H9 (cell line): ENCODE results near the gene UPF3A. TPM values are rescaled to one million over a fixed set of nuclear protein-coding genes. Genes with fewer than 3 reads are reported as not detected.

Experiments
- DNase-seq: peaks from one replicate; pipeline ENCODE4 v3.0.0-alpha.2; 2017
- H2AFZ ChIP-seq: one replicate; pipeline ENCODE4 v1.6.1; 2013; ENCODE audit warnings: mild to moderate bottlenecking, low read length, control low read depth, moderate library complexity
- H2AK5ac ChIP-seq: 2 replicates; pipeline ENCODE4 v1.6.1; 2013; ENCODE audit warnings: low read length, control low read depth, mixed read lengths; ENCODE audit not compliant: insufficient read length
- H2BK120ac ChIP-seq: one replicate; pipeline ENCODE4 v1.6.1; 2013; ENCODE audit warnings: low read depth, mild to moderate bottlenecking, low read length, control low read depth, inconsistent platforms; ENCODE audit not compliant: poor library complexity, severe bottlenecking
- H2BK12ac ChIP-seq: 2 replicates; pipeline ENCODE4 v1.6.1; 2013; ENCODE audit warnings: low read length, control low read depth, mixed read lengths, low read depth; ENCODE audit not compliant: insufficient read length
- H2BK15ac ChIP-seq: 2 replicates; pipeline ENCODE4 v1.6.1; 2013; ENCODE audit warnings: low read depth, low read length, control low read depth
- H2BK20ac ChIP-seq: one replicate; pipeline ENCODE4 v1.6.1; 2013; ENCODE audit warnings: low read depth, mild to moderate bottlenecking, low read length, control low read depth, inconsistent platforms; ENCODE audit not compliant: poor library complexity, severe bottlenecking
- H2BK5ac ChIP-seq: 2 replicates; pipeline ENCODE4 v1.6.1; 2013; ENCODE audit warnings: low read length, control low read depth, mixed read lengths; ENCODE audit not compliant: insufficient read length
- H3K14ac ChIP-seq: 2 replicates; pipeline ENCODE4 v1.6.1; 2013; ENCODE audit warnings: low read length, control low read depth; ENCODE audit not compliant: insufficient read depth
- H3K18ac ChIP-seq: 2 replicates; pipeline ENCODE4 v1.6.1; 2013; ENCODE audit warnings: low read depth, mild to moderate bottlenecking, mixed read lengths, low read length, control low read depth; ENCODE audit not compliant: insufficient read length
- H3K23ac ChIP-seq: 2 replicates; pipeline ENCODE4 v1.6.1; 2013; ENCODE audit warnings: low read length, control low read depth, mixed read lengths, low read depth; ENCODE audit not compliant: insufficient read length
- H3K23me2 ChIP-seq: 2 replicates; pipeline ENCODE4 v1.6.1; 2013; ENCODE audit warnings: low read depth, mild to moderate bottlenecking, mixed read lengths, low read length, control low read depth; ENCODE audit not compliant: insufficient read length, poor library complexity, severe bottlenecking
- H3K27ac ChIP-seq: 2 replicates; pipeline ENCODE4 v1.5.1; 2013; ENCODE audit warnings: low read length, control low read depth, mixed read lengths, low read depth; ENCODE audit not compliant: insufficient read length
- H3K27me3 ChIP-seq: 2 replicates; pipeline ENCODE4 v1.6.1; 2013; ENCODE audit warnings: low read length, control low read depth, inconsistent platforms; ENCODE audit not compliant: insufficient read depth
- H3K4ac ChIP-seq: 2 replicates; pipeline ENCODE4 v1.6.1; 2013; ENCODE audit warnings: low read depth, mild to moderate bottlenecking, control low read depth, inconsistent platforms, low read length, moderate library complexity
- H3K4me1 ChIP-seq: 2 replicates; pipeline ENCODE4 v1.6.1; 2013; ENCODE audit warnings: low read length, control low read depth, inconsistent platforms; ENCODE audit not compliant: insufficient read depth
- H3K4me2 ChIP-seq: 2 replicates; pipeline ENCODE4 v1.6.1; 2013; ENCODE audit warnings: low read length, control low read depth, mixed read lengths; ENCODE audit not compliant: insufficient read length, insufficient read depth
- H3K56ac ChIP-seq: 2 replicates; pipeline ENCODE4 v1.6.1; 2013; ENCODE audit warnings: low read depth, mild to moderate bottlenecking, mixed read lengths, low read length, control low read depth; ENCODE audit not compliant: insufficient read length
- H3K79me1 ChIP-seq: 2 replicates; pipeline ENCODE4 v1.6.1; 2013; ENCODE audit warnings: low read depth, mild to moderate bottlenecking, moderate library complexity, low read length, control low read depth, inconsistent platforms; ENCODE audit not compliant: insufficient read depth, poor library complexity, severe bottlenecking
- H3K79me2 ChIP-seq: 2 replicates; pipeline ENCODE4 v1.6.1; 2013; ENCODE audit warnings: low read length, control low read depth, inconsistent platforms; ENCODE audit not compliant: insufficient read depth
- H3K9ac ChIP-seq: 2 replicates; pipeline ENCODE4 v1.6.1; 2013; ENCODE audit warnings: low read length, control low read depth, mixed read lengths; ENCODE audit not compliant: insufficient read length; ENCODE audit errors: extremely low read depth
- H3K9me3 ChIP-seq: one replicate; pipeline ENCODE4 v1.6.1; 2013; ENCODE audit warnings: low read depth, low read length, inconsistent platforms; ENCODE audit not compliant: control insufficient read depth
- H3T11ph ChIP-seq: one replicate; pipeline ENCODE4 v1.6.1; 2013; ENCODE audit warnings: mild to moderate bottlenecking, low read length, control low read depth, inconsistent platforms
- H4K20me1 ChIP-seq: one replicate; pipeline ENCODE4 v1.6.1; 2013; ENCODE audit not compliant: control insufficient read depth, insufficient read length, insufficient read depth
- H4K5ac ChIP-seq: 2 replicates; pipeline ENCODE4 v1.6.1; 2013; ENCODE audit warnings: low read depth, mild to moderate bottlenecking, mixed read lengths, low read length, control low read depth; ENCODE audit not compliant: insufficient read length
- H4K8ac ChIP-seq: replicated peaks from 2 replicates; pipeline ENCODE4 v1.6.1; 2013; ENCODE audit warnings: low read length, control low read depth, mixed read lengths, low read depth; ENCODE audit not compliant: insufficient read length
- H4K91ac ChIP-seq: 2 replicates; pipeline ENCODE4 v1.6.1; 2013; ENCODE audit warnings: low read depth, mild to moderate bottlenecking, moderate library complexity, mixed read lengths, low read length, control low read depth; ENCODE audit not compliant: insufficient read length
- H3K27ac Mint-ChIP-seq, 3 experiments: 2 replicates in 2 of 3; 3 replicates in 1 of 3; pipeline ENCODE4 v1.8.0; 2020 to 2021; ENCODE audit warnings: mixed read lengths in 3 of 3, mild to moderate bottlenecking in 1 of 3, moderate library complexity in 1 of 3
- H3K27me3 Mint-ChIP-seq: 2 replicates; pipeline ENCODE4 v1.8.0; 2021; ENCODE audit warnings: low read depth, mild to moderate bottlenecking, moderate library complexity, mixed read lengths
- H3K36me3 Mint-ChIP-seq, 3 experiments: 2 replicates in 2 of 3; 3 replicates in 1 of 3; pipeline ENCODE4 v1.8.0; 2020 to 2021; ENCODE audit warnings: low read depth in 3 of 3, mixed read lengths in 3 of 3; ENCODE audit not compliant: insufficient read depth in 1 of 3
- H3K4me1 Mint-ChIP-seq, 2 experiments: 2 replicates each; pipeline ENCODE4 v1.8.0; 2020; ENCODE audit warnings: mixed read lengths in 2 of 2
- H3K4me3 Mint-ChIP-seq, 2 experiments: 2 replicates in 1 of 2; 3 replicates in 1 of 2; pipeline ENCODE4 v1.8.0; 2020 to 2021; ENCODE audit warnings: mild to moderate bottlenecking in 2 of 2, mixed read lengths in 2 of 2, moderate library complexity in 1 of 2
- H3K9me3 Mint-ChIP-seq, 2 experiments: 2 replicates in 1 of 2; 3 replicates in 1 of 2; pipeline ENCODE4 v1.8.0; 2020; ENCODE audit warnings: mild to moderate bottlenecking in 2 of 2, mixed read lengths in 2 of 2, moderate library complexity in 1 of 2
- WGBS: extraction: QIAGEN DNeasy Blood & Tissue Kit; methylation state at CpG from one replicate; pipeline ENCODE4 v1.1.7; 2013; ENCODE audit warnings: missing lambda C conversion rate, low lambda C conversion rate, mixed read lengths; ENCODE audit not compliant: insufficient read length; ENCODE audit errors: extremely low coverage; 5-methylcytosine and 5-hydroxymethylcytosine counted together
- total RNA-seq: library from RNA; stranded (reverse); gene quantifications from 2 replicates; pipeline ENCODE4 v1.2.1, GENCODE V29; 2021
- TF ChIP-seq, protein P1 (sequence below): fragments of 200-600 bp; sonication (generic); conservative IDR thresholded peaks from 3 replicates; pipeline ENCODE4 v1.8.0; 2021; ENCODE audit warnings: antibody characterized with exemption, mild to moderate bottlenecking

Gene UPF3A
- total RNA-seq, 1 experiment from 2014 or later = 81.8 TPM

DNA sequence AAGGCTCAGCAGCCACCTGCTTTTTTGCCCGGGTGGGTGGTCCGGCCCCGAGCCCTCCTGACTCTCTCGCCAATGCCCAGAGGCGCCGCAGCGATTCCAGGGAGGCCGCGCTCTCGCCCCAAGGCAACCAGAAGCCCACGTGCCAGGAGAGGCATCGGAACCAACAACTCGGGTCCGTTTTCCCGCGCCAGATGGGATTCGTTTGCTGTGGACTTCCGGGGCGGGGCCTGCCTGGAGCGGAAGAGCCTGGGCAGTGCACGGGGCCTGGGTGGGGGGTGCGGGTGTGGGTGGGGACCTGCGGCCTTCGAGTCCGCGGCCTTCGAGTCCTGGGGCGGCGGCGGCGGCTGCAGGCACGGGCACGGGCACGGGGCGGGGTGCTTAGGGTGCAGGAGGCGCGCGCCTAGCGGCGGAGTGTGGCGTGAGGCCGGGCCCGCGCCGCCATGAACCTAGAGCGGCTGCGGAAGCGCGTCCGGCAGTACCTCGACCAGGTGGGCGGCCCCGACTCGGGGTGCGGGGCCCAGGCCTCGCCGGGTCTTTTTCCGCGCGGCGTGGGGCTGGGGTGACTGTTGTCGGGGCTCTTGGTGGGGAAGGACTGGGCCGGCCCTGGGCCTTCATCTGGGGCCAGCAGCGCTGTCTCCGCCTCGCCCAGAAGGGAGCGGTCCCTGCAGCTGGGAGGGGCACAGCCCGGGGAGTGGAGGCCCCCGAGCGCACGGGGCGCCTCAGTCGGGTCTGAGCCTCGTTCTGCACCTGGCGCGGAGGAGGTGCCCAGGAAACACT lies 46.6 kb upstream of the UPF3A start, which contains the start of gene CDC16:
CDC16 (plus strand) TSS at position 253 of the 777 bp plus-strand sequence; CDS start at position 441, 188 bp downstream.
- no peak within 1 kb of the TSS for H2BK15ac ChIP-seq
- peaks cover 5% of the 10 kb centered on the region for H3K23me2 ChIP-seq
- no CpG with 5 or more reads among the region's 76 CpGs for WGBS
- H2BK20ac ChIP-seq = no peak within 1 kb of the TSS
- H3K14ac ChIP-seq = no peak within 1 kb of the TSS
- Mint-ChIP-seq H3K27me3 (no peaks in the 10 kb centered on the region; the same call in none of the 2 replicates), H3K4me3 (peak within 1 kb of the TSS; percentile 85 to 91), H3K9me3 (0 out of 5 replicates have a peak, but pooled peaks cover 0 to 4% of the 10 kb centered on the region in 2 experiments), H3K4me1 (peaks cover 40 to 45% of the 10 kb centered on the region in 2 experiments), H3K27ac (peak within 1 kb of the TSS in 2 of 3 experiments; percentile 47 to 76; a peak in 3 of 7 replicates), H3K36me3 (peaks cover 20 to 32% (median 29%) of the 10 kb centered on the region in 3 experiments)
- no peaks in the 10 kb centered on the region for H4K20me1 ChIP-seq
- peaks cover 4% of the 10 kb centered on the region; the same call in 1 of the 2 replicates for H3K79me2 ChIP-seq
- DNase-seq = peak; percentile 92
- no peak within 1 kb of the TSS for H3K56ac ChIP-seq
- peak within 1 kb of the TSS; percentile 89 for H3K4me2 ChIP-seq
- peak within 1 kb of the TSS; percentile 42 for H3K9ac ChIP-seq
- H3K9me3 ChIP-seq = no peaks in the 10 kb centered on the region
- H2BK12ac ChIP-seq = no peak within 1 kb of the TSS
- no peak within 1 kb of the TSS for H3K18ac ChIP-seq
- no peak within 1 kb of the TSS for H3T11ph ChIP-seq
- H4K8ac ChIP-seq = no peak within 1 kb of the TSS
- no peak within 1 kb of the TSS for H2BK120ac ChIP-seq
- no peaks in the 10 kb centered on the region for H3K27me3 ChIP-seq
- no peak within 1 kb of the TSS for H2AK5ac ChIP-seq
- TF ChIP-seq, protein P1, sequence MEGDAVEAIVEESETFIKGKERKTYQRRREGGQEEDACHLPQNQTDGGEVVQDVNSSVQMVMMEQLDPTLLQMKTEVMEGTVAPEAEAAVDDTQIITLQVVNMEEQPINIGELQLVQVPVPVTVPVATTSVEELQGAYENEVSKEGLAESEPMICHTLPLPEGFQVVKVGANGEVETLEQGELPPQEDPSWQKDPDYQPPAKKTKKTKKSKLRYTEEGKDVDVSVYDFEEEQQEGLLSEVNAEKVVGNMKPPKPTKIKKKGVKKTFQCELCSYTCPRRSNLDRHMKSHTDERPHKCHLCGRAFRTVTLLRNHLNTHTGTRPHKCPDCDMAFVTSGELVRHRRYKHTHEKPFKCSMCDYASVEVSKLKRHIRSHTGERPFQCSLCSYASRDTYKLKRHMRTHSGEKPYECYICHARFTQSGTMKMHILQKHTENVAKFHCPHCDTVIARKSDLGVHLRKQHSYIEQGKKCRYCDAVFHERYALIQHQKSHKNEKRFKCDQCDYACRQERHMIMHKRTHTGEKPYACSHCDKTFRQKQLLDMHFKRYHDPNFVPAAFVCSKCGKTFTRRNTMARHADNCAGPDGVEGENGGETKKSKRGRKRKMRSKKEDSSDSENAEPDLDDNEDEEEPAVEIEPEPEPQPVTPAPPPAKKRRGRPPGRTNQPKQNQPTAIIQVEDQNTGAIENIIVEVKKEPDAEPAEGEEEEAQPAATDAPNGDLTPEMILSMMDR = peak; percentile 40; the same call in 2 of the 3 replicates
- H3K4ac ChIP-seq = no peak within 1 kb of the TSS
- H3K4me1 ChIP-seq = peaks cover 7% of the 10 kb centered on the region; the same call in 1 of the 2 replicates
- H3K23ac ChIP-seq = no peak within 1 kb of the TSS
- H4K91ac ChIP-seq = no peak within 1 kb of the TSS
- no peak within 1 kb of the TSS for H3K27ac ChIP-seq
- no peak within 1 kb of the TSS for H4K5ac ChIP-seq
- no peak within 1 kb of the TSS for H2BK5ac ChIP-seq
- H3K79me1 ChIP-seq = peaks cover 2% of the 10 kb centered on the region
- no peak within 1 kb of the TSS for H2AFZ ChIP-seq
